Measurements from ENCODE around the gene MPI.
A peak's percentile ranks its signal among the peaks of the same experiment; 100 is the strongest.

MPI gene

DNA sequence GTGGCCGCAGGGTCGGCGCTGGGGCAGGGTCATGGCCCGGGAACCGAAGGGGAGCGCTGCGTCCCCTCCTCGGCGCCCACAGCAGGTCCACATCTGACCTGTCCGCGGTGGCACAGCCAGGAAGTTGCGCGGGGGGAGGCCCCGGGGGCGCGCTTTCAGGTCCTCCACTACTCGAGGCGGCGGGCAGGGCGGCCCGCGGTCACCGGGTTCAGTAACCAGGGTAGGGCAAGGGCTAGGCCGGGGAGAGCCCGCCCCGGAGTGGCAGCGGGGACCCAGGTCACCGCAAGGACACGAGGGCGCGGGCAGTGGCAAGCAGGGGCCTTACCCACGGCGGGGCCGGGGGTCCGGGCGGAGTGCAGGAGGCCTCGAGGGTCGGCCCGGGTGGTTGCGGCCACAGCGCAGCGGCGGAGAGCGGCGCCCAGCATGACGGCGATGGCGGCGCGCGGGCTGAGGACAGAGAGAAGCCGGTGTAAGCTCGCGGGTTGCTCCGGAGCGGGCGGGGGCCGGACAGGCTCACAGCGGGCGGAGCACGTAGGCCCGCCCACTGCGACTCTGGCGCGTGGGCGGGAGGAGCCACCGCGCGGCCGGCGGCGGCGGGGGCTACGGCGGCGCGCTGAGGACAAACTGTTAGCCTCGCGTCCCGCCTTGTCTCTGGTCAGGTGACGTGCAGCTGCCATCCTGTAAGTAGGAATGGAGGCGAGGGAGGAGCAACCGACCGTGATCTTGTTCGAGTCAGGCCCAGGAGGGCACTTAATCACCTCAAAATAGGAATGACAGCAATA, 47.9 kb downstream of the MPI start, which contains the start of gene COX5A (continued):
- TF ChIP-seq, protein P1, sequence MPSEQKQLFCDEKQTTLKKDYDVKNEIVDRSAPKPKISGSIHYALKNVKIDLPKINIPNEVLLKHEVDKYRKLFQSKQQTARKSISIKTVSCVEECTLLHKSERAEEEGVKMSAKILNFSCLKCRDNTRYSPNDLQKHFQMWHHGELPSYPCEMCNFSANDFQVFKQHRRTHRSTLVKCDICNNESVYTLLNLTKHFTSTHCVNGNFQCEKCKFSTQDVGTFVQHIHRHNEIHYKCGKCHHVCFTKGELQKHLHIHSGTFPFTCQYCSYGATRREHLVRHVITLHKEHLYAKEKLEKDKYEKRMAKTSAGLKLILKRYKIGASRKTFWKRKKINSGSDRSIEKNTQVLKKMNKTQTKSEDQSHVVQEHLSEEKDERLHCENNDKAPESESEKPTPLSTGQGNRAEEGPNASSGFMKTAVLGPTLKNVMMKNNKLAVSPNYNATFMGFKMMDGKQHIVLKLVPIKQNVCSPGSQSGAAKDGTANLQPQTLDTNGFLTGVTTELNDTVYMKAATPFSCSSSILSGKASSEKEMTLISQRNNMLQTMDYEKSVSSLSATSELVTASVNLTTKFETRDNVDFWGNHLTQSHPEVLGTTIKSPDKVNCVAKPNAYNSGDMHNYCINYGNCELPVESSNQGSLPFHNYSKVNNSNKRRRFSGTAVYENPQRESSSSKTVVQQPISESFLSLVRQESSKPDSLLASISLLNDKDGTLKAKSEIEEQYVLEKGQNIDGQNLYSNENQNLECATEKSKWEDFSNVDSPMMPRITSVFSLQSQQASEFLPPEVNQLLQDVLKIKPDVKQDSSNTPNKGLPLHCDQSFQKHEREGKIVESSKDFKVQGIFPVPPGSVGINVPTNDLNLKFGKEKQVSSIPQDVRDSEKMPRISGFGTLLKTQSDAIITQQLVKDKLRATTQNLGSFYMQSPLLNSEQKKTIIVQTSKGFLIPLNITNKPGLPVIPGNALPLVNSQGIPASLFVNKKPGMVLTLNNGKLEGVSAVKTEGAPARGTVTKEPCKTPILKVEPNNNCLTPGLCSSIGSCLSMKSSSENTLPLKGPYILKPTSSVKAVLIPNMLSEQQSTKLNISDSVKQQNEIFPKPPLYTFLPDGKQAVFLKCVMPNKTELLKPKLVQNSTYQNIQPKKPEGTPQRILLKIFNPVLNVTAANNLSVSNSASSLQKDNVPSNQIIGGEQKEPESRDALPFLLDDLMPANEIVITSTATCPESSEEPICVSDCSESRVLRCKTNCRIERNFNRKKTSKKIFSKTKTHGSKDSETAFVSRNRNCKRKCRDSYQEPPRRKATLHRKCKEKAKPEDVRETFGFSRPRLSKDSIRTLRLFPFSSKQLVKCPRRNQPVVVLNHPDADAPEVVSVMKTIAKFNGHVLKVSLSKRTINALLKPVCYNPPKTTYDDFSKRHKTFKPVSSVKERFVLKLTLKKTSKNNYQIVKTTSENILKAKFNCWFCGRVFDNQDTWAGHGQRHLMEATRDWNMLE (tag by site-specific recombination; conservative IDR thresholded peaks at IDR 0.05; ENCODE audit: low read depth) = no peak
- TF ChIP-seq OVOL3 (tag by site-specific recombination; IDR thresholded peaks at IDR 0.05) (no peak), ZNF155 (tag by site-specific recombination; IDR thresholded peaks at IDR 0.05) (no peak), PRDM2 (tag by site-specific recombination; IDR thresholded peaks at IDR 0.05; ENCODE audit: borderline replicate concordance) (no peak), ZNF585B (tag by site-specific recombination; IDR thresholded peaks at IDR 0.05) (peak; percentile 22; the same call in 1 of the 2 replicates), REPIN1 (tag by site-specific recombination; IDR thresholded peaks at IDR 0.05; ENCODE audit: low read depth) (peak; percentile 65; the same call in 1 of the 2 replicates), ZNF404 (tag by site-specific recombination; IDR thresholded peaks at IDR 0.05) (no peak), ZNF837 (tag by site-specific recombination; IDR thresholded peaks at IDR 0.05) (no peak), ZNF626 (tag by site-specific recombination; IDR thresholded peaks at IDR 0.05) (no peak), ATF2 (tag by site-specific recombination; IDR thresholded peaks at IDR 0.05; ENCODE audit: low read depth) (peak; percentile 41; the same call in 1 of the 2 replicates), ZNF530 (tag by site-specific recombination; IDR thresholded peaks at IDR 0.05; ENCODE audit: low read depth) (no peak), BCL6B (tag by site-specific recombination; IDR thresholded peaks at IDR 0.05) (no peak), ZNF488 (tag by site-specific recombination; IDR thresholded peaks at IDR 0.05) (no peak; the same call in 1 of the 2 replicates), ZSCAN30 (tag by site-specific recombination; IDR thresholded peaks at IDR 0.05) (peak; percentile 92), HOXC10 (CRISPR knock-in tag; IDR thresholded peaks at IDR 0.05) (no peak), ZBTB6 (tag by site-specific recombination; IDR thresholded peaks at IDR 0.05) (peak; percentile 64; the same call in 1 of the 2 replicates), ZNF664 (tag by site-specific recombination; IDR thresholded peaks at IDR 0.05) (no peak), ZIC2 (tag by site-specific recombination; IDR thresholded peaks at IDR 0.05) (peak; percentile 94), ZNF341 (tag by site-specific recombination; IDR thresholded peaks at IDR 0.05; ENCODE audit: low read depth) (peak; percentile 16; the same call in 1 of the 2 replicates), ZNF610 (tag by site-specific recombination; IDR thresholded peaks at IDR 0.05; ENCODE audit: borderline replicate concordance) (no peak; the same call in 1 of the 2 replicates), ZNF214 (tag by site-specific recombination; IDR thresholded peaks at IDR 0.05; ENCODE audit: borderline replicate concordance) (no peak), TCF7L2 (IDR thresholded peaks at IDR 0.05; ENCODE audit: borderline replicate concordance, low read depth, low read length) (no peak)

Measured in HEK293 (cell line).